HG03565 (cell line): ENCODE measurements around the gene SDHA.
"Not testable (repeated sequence)": the region's sequence is repeated elsewhere in the genome, so short reads cannot be mapped to it uniquely, and the experiment has no call there.

Experiments used
- ATAC-seq: cut with Tn5 transposase; IDR thresholded peaks from one replicate; pipeline ENCODE4 v1.9.1; 2021; ENCODE audit warnings: mild to moderate bottlenecking, moderate library complexity; ENCODE audit not compliant: unreplicated experiment

The SDHA gene

DNA sequence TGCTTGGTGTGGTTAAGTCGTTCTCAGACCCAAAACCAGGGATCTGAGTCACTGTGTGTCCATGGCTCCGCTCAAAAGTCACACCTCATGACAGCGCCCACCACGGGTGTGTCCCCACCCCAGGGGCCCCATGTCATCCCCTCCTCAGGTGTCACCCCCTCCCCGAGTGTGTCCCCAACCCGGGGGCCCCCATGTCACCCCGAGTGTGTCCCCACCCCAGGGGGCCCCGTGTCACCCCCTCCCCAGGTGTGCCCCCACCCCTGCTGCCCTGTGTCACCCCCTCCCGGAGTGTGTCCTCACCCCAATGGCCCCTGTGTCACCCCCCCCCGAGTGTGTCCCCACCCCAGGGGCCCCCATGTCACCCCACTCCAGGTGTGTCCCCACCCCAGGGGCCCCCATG lies 21.8 kb upstream of the SDHA start:
- ATAC-seq: no peak

DNA sequence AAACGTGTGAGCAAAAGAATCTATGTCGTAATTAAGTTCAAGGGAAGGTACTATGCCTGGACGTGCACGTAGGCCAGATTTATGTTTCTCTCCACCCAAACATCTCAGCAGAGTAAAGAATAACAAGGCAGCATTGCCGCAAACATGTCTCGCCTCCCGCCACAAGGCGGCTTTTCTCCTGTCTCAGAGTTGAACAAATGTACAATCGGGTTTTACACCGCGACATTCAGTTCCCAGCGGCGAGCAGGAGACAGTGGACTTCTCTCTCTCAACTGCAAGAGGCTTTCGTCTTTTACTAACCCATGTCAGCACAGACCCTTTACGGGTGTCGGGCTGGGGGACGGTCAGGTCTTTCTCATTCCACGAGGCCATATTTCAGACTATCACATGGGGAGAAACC lies 21.1 kb upstream of the SDHA start:
- ATAC-seq: not testable (repeated sequence)

DNA sequence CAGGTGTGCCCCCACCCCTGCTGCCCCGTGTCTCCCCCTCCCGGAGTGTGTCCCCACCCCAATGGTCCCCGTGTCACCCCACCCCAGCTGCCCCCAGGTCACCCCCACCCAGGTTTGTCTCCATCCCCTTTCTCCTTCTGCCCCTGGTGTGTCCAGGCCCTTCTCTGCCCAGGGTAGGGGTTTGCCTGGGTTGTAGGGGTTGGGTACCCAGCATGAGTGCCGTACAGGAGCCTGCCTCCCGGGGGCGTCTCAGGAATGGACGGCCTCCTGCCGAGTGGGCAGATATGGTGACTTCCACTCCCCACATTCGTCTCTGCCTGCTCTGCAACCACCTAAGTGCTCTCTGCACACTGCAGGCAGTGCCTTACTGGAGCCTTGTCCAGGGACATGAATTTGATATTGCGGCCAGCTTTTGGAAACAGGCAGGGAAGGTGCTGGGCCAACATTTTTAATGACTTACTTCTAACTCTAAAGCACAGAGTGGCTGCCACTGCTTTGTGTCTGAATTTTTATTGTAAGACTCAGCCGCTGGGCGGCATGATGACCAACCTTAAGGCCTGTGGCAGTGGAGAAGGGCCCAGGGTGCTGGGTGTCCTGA lies 20.1 kb upstream of the SDHA start:
- ATAC-seq: no peak

DNA sequence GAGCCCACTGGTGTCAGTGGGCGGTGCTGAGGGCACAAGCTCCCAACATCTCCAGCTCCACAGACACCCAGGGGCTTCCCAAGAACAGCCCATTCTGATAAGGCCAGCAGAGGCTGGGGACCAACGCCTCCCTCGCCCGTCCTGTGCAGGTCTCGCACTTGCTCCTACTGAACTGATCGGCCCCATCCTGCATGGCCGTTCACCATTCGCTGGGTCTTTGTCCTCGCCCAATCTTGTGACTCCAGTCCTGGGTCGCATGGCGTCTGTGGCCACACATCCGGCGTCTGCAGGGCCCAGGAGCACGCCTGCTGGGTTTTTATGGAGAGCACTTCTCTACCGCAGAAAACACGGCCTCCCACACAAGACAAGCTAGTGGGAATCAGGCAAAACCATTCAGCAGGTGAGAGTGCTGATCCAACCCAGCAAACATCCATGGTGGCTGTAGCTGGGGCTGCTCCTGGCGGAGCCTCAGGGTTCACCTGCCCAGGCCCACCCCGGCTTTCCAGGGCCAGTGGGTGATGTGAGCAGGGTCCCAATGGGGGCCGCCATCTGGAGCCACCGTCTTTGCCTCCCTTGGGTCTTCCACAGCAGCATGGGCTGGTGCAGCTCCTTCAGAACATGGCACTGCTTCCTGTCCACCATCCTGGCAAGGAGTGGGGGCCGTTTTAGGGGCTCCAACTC lies 19.5 kb upstream of the SDHA start:
- no peak for ATAC-seq

DNA sequence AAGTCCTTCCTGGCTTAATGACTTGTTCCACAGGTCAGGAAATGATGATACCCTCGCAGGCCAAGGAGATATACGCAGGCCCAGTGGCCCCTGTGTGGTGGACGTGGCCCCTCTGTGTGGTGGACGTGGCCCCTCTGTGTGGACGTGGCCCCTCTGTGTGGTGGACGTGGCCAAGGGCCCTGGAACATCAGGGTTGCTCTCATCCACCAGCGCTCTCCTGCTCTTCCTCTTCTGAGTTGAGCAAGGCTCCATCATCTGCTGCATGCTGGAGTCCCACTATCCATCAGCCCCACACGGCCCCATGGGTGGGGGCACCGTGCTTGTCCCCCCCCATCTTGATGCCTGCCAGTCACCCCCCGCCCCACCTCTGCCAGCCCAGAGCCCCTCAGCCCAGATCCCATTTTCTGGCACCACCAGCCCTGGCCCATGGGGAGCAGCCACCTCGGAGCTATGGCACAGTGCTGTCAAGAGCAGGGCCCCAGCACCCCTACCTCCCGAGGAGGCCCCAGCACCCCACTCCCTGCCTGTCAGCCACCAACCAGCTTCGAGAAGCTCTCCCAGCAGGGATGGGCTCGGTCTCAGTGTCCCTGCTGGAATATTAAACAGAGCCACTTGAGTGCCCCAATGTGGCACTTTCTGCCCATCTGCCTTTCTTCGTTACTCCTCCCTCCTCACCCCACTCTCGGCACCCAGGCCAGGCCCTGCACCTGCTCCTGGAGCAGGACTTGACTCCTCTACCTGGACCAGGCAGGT lies 18.7 kb upstream of the SDHA start:
- no peak for ATAC-seq

DNA sequence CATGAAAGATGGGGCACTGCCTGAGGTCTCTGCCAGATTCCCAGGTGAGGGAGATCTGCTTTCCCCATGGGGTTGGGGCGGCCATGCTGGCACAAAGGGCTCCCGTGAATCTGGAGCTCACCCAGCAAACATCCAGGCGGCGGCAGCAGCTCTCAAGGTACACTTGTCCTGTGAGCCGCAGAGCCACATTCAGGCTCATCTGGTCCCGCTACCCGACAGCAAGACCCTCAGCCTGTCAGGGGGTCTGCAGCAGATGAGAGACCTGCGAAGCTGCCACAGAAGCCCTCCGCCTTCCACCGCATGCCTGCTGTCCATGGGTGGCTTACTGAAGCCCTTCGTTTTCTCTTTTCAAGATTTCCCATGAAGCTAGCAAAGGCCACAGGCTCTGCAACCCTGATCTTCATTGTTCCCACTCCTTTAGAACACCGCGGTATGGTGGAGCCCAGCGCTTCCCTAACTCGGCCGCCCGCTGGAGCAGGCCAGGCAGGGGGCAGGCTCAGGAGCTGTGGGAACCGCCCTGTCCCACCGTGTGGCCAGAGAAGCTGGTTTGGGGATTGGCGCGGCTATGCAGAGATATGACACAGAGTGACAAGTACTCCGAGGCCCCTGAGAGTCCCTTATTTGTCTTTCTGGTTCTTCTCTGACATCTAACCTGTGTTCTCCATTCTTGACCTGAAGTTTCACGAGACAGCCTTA lies 18.0 kb upstream of the SDHA start:
- no peak for ATAC-seq

DNA sequence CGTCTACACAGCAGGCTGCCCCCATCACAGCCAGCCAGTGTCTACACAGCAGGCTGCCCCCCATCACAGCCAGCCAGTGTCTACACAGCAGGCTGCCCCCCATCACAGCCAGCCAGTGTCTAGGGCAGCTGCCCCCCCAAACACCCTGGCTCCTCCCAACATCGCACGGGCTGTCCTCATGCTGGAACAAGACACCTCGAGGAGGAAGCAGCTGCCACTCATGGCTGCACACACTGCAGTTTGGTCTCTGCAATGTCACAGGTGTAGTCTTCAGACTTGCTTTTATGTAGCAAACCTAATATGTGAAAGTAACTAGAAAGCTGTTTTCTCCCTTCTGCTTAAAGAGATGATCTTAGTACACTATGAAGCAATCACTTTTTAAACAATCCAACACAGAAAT lies 17.1 kb upstream of the SDHA start:
- no peak for ATAC-seq

DNA sequence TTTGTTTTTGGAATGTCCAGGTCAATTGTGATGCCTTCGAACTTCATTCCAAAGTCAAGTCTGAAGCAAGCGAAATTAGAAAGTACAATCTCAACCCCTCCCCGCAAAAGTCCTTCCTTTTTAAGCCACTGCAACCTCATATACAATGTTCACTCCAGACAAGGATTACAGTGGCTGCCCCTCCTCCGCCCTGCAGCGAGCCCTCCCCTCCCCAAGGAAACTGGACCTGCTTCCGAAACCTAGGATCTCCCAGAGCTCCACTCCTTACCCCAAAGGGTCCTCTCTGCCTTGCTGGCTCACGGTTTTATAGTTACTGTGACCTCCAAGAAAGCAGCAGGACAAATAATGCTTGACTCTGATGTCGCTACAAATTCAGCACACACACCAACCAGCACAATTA lies 16.4 kb upstream of the SDHA start:
- no peak for ATAC-seq

DNA sequence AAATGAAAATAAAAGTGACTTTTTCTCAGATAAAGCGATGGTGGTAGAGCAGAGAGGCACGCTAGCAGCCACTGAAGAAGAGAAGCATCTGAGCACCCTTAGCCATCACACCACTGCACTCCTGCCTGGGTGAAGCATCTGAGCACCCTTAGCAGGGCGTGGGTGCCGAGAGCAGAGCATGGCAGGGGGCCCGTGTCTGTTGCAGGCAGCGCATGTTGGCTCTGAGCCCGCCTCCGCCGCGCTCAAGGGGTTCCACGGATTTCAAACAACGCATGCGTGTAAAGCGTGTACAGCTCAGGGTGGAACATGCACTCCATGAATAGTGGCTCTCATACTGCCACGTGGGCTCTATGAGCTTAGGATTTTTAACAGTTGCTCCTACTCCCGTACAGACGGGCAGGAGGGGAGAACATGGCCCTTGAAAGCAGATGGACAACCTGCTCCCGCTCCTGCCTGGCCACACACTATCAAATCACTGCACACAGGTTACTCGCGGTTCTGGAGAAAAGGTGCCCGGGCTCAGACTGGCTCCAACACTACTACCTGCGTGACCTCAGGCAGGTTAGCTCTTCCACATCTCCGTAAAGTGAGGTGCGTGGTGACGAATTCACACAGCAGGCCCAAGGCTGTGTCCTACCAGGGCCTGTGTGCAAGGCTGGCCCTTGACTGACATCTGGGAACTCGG lies 14.7 kb upstream of the SDHA start:
- ATAC-seq: no peak

DNA sequence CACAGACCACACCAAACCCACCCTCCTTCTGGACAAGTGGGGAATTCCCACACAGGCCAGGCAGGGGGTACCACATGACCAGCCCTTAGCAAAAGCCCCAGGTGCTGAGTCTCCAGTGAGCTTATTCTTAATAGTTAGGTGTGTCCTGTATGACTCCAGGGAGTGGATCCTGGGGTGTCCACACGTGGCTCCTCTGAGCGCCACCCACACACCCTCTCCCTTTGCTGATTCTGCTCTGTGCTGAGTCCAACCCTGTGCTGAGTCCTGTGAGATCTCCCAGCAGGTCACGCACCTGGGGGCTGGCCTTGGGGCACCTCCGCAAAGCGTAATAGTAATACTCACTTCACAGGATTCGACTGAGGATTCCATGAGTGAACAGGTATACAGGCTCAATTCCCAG lies 14.1 kb upstream of the SDHA start:
- ATAC-seq: no peak

DNA sequence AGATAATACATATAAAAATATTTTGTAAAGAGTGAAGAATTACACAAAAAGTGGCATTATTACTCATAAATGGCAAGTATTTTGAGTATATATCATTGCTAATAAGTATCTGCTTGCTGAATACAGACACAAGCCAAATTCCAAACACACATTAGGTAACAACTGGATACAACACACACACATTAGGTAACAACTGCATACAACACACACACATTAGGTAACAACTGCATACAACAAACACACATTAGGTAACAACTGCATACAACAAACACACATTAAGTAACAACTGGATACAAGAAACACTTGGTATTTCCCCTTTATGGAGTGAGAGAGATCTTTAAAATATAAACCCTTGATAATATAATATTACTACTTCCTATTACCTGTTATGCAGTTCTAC lies 13.7 kb upstream of the SDHA start:
- ATAC-seq: no peak

DNA sequence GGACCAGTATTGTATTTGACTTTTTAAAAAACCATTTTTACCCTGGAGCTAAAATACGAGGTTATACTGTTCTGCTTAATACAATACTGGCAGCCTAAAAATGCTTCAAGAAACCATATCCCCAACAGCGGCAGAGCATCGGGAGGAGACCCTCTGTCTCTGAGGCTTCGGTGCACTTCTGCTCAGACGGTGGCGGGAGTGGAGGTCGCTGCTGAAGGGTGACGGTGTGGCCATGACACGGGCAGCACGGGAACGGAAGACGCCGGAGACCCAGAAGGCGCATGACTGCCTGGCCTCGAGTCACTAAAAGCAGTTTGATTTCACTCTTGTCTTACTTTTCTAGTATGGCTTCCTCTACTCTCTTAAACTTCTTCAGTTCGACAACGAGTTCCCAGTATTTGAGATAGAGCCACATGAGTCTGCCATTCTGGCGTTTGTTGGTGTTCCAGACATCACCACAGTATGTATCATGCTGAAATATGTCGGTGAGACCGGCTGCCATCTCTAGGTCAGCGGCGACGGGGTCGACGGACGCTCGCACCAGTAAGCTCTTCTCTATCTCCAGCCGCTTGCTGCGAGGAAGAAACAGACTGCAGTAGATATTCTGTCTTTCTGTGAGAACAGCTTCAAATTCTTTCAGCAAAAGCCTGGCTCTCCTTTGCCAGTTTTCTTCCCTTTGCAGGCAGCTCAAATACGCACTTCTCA lies 13.0 kb upstream of the SDHA start:
- no peak for ATAC-seq

DNA sequence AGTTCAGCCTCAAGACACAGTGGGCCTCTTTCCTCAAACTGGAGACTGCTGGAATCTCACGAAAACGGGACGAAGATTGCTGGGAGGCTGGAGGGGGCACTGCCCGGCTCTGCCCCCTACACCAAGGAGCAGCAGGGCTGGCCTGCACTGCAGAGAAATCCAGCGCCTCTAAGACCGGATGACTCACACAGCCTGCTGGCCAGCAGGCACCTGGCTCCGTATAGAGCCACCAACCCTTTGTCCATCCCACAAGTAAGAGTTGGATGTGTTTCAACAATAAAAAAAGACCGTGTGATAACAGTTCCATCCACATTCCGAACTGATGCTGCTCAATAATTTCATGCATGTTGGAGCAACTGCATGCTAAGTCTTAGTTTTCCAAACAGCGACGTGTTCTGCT lies 11.7 kb upstream of the SDHA start:
- ATAC-seq: no peak

DNA sequence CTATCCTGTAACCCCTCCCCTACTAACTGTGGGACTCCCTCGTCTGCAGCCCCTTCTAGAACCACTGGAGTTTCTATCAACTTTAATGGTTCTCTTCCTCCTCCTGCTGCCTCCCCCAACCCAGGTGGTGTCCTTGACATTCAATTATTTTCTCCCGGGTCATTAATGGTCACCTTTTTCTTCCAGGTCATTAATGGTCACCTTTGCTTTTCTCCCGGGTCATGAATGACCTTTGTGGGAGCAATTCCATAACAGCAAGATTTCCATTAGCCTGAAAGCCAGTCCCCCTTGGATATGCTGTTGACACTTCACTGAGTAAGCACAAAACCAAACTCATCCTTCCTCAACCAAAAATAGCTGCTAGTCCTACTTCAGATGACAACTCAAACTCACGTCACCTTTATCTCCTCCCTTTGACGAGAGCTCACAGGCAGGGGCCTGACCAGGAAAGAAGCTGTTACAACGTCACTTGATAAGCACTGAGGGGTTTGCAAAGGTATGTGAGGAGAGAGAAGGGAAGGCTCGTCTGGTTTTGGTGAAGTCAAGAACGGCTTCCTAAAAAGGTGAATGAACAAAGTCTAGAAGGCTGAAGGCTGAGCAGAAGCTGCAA lies 11.1 kb upstream of the SDHA start:
- no peak for ATAC-seq

DNA sequence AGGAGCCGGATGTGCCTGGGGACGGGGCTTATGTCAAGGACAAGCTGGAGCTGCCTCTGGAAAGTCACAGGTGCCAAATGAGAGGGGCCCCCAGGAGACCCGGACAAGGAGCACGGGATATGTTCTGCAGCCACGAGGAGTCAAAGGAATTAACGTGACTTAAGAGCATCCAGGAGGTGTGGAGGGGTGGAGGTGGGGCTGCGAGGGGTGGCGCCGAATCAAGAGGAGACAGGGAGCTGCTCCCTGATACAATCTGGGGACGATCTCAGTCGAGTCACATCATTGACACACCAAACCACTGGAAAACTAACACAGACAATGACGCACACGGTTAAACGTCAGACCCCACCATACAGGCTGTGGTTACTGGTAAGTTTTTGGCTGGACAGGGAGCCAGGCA lies 10.5 kb upstream of the SDHA start:
- no peak for ATAC-seq

DNA sequence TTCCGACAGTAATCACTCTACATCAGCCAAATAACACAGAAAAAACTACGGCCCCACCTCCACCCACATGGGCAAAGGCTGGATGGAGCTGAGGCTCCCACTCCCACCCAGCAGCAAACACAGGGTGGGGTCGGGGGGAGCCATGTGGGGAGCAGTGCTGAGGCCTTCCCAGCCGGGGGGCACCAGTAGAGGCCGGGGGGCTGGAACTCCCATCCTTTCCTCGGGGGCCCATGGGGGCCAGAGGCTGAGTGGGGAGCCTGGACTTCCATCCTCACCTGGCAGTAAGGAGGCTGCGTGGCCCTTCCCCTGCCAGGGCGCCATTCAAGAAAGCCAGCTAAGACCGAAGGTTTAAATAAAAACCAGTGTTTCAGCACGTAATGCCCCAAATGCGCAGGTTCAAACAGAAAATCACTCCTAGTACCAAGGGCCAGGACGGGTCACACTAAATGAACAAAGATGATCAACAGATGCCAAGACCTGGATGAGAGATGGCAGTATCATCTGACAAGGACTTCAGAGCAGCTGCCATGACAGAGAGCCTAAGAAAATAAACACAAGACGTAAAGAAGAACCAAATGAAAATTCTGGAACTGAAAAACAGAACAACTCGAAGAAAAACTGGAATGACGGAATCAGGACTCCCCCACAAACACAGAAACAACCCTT lies 9.5 kb upstream of the SDHA start:
- no peak for ATAC-seq

DNA sequence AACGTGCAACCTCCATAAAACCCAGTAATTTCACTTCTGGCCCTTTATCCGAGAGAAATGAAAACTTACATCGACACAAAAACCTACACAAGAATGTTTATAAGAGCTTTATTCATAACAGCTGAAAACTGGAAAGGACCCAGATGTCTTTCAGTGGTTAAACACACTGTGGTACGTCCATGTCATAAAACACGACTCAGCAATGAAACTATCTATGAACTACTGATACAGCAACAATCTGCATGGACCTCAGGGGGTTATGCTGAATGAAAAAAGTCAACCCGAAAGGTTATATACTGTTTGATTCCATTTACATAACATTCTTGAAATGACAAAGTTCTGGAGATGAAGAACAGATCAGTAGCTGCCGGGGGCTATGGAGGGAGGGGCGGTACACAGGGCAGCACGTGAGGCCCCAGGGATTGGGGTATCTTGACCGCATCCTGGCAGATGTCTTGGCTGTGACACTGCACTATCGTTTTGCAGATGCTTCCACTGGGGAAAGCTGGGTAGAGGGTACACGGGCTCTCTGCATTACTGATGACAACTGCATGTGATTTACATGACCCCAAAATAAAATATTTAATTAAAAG lies 4.2 kb upstream of the SDHA start:
- ATAC-seq: no peak

DNA sequence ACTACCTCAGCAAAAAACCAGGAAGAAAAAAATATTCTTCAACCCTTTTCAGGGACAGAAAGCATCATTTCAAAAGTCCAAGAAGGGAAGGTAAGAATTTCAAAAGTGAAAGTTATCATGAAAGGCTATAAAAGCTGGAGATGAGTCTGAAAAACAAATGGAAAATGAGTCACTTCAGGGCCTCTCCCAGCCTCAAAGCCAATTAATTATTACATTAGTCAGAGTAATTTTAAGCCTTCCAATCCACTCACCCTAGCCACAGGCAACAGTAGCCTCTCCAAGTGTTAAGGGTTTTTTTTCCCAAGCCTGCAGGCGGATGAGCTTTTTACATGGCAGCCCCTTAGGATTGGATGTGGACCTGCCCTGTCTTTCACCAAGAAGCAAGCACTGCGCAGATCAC lies 2.9 kb upstream of the SDHA start:
- ATAC-seq: not testable (repeated sequence)

DNA sequence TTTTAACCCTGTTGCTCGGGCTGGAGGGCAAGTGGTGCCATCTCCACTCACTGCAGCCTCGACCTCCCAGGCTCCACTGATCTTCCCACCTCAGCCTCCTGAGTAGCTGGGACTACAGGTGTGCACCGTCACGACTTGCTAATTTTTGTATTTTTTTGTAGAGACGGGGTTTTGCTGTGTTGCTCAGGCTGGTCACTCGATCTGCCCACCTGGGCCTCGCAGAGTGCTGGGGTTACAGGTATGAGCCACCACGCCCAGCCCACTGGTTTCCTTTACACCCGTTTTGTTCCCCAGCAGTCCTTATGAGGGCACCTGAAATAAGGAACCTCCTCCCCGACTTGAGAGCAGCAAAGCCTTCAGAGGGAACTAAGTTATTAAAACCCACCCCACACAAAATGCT lies 2.0 kb upstream of the SDHA start:
- ATAC-seq: not testable (repeated sequence)
